DMS53 treated with DMSO at 0.1 percent for 48 hours (cell line): Measurements from ENCODE around the gene WASF2.
"Not testable (repeated sequence)": the region's sequence is repeated elsewhere in the genome, so short reads cannot be mapped to it uniquely, and the experiment has no call there.

Experiments
- DNase-seq: peaks from one replicate; lab custom pipeline; 2025; ENCODE audit not compliant: unreplicated experiment; lab: John Stamatoyannopoulos, UW

Gene WASF2

DNA sequence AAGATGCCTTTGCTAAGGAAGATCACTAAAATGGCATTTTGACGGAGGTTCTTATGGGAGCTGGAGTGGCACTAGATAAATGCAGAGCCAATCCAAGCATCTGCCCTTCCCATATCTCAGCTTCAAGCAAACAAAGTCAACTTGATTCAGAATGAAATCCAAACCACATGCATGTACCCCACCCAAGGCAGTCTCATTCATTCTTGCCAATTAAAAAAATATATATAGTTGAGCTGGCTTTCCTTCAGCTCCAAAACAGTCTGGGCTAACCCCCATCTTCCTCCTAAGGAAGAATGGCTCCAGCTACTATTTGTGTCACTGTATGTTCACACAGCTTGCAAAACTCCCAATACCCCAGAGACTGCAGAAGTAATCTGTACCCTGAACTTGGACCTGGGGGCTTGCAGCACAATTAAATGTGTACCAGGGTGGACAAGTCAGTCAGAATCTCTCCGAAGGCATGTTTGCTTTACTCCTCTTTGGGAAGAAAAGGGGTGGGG lies 62.1 kb downstream of the WASF2 start:
- no peak for DNase-seq

DNA sequence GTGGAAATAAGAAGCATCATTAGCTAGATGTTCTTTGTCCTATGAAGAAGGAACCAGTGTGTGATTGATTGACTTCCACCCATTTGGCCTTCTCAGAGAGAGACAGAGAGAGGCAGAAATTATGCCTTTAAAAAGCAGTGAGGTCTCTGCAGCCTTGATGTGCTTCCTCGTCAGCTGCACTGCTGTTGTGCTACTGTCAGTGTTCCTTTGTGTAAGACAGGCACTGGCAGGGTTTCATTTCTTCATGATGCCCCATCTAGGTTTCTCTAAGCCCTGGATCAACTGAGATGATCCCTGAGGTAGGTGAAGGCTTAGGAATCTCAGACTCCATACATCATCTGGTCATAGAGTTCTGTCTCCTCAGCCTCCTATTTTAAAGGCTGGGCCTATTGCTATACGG lies 62.6 kb downstream of the WASF2 start:
- DNase-seq: no peak

DNA sequence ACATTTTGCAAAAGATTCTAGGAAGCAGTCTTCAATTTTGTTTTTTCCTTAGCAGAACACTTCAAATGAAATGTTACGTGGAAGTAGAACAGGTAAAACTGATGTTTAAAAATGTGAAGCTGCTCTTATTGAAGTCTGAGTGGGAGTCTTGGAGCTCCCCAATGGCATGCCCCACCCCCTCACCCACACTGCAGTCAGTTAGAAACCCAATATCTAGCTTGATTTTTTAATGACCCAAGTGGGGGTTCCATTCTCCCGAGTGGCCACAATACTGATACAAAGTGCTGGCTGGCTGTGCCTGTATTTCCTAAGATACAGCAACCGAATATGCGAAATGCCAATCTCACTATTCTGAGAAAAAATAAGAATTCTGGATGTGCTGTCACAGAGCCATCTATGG lies 66.3 kb downstream of the WASF2 start:
- DNase-seq: no peak

DNA sequence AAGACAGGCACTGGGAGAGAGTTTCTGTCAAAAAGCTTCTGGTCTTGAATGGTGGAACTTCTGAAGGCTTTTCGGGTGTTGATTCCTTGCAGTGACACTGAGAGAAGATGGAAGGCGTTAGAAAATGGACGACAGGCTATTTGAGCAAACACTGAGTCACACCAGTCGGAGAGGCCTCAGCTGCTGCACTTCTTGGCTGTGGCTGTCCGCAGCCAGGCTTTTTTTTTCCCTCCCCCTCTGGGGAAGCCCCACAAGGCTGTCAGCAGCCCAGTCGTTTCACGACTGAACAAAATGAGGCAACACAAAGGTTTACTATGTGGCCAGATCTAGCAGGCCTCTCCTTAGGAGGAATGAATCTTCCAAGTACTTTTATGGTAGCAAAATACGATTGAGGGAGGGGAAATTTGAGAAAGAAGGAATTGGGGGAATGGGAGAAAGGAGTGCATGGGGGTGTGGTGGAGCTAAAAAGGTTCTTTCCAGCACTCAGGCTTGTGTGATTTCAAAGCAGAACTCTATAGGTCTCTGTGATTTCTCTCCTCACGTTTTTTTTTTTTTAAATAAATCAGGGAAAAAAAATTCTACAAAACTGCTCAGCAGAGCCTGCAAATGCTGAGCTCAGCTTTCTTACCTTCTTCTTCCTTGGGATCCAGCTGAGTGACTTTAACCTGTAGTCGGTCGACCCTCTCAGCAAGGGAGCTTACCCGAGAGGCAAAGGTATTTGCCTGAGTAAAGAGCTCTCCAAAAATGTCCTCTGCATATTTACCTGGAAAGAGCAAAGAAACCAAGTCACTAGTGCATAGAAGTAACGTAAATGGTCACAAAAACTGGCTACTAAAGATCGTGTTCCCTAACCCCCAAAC lies 71.4 kb downstream of the WASF2 start:
- peak; percentile 85 for DNase-seq

DNA sequence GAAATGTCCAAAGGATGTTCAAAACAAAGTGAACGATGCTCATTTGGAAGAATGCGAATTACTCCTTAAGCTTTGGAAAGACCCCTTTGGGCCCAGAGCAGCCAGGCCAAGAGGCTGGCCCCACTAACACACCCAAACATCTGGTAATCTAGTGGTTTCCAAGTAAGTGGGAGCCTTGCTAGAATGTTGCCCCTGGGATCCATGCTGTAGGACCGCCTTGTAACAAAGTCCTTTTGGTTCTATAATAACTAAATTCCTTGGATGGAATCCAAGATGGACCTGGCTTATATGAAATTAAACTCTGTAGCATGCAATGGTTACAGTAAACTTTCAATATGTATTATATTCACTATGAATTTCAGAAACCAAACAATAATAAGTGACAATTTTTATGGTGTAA lies 72.3 kb downstream of the WASF2 start:
- no peak for DNase-seq

DNA sequence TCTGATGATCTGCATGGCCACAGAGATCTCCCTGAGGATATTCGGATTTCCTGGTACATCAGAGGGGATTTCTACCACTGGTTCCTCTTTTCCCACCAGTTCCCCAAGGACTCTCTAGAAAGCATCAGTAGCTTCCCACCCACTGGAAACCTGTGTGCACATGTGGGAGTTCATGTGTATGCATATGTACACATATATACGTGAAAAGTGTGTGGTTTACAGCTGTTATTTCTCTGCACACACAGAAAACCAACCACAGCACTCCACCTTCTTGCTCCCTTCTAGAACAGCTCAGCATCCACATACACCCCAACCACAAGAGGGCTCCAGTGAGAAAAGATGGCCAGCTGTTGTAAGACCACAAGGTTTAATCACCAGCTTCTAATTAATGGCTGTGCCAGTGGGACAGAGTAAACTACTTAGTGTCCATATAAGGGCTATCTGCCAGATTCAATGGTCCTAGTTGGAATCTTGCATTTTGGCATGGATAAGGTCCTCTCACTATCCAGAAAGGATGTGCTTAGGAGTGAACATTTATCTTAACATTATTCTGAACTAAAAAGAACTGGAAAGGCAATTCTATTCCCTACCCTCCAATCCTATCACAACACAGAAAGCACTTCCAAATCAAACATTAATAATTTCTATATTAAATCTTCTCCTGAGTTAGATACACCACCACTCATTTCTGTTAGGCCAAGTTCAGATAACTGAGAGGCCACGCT lies 73.4 kb downstream of the WASF2 start:
- DNase-seq: peak; percentile 13

DNA sequence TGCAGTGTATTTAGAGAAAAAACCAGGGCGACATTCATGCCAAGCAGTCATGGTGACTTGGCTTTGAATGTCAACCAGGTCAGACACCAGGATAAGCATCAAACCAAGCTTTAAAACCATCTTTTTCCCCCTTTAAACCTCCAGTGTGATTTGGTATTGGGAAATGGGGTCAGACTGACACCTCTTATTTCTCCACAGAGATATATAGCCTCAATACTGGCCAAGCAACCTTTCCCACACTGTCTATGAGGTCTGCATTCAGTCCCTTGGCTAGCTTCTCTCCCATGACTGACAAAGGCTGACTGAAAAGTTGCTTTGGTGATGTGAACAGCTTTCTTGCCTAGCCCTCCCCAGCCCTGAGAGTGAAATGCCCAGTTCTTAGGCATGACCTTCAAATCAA lies 75.9 kb downstream of the WASF2 start:
- no peak for DNase-seq

DNA sequence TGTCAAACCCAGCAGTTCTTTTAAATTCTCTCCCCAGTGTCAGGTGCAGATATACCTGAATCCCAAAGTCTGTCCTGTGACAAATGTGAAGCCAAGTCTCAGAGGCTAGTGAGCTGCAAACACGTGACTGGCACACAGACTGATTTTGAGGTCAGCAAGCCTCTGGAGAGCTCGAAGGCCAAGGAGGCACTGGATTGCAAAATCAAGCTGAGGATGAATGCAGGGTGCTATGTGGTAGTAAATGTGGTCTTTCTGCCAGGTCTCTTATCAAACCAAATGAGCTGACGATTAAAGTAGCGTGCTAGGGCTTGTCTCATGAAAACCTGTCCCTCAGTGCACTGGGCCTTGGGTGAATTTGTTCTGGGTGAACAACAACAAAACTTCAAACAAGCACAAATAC lies 77.0 kb downstream of the WASF2 start:
- no peak for DNase-seq

DNA sequence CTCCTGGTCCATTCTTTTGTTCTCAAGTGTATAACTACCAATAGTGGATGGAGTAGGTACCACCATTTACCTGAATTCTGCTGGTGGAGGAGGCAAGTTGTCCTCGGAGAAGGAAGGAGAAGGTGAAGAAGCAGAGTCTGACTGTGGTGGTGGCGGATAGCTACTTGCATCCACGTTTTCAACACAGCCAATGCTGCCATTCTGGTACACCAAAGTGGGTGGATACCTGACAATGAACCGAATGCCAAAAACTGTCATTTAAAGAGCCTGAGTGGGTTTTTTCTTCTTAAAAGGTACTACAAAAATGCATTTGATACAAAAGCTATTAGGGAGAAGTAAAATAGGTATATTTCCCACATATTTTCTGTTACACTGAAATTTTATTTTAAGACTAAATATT lies 77.5 kb downstream of the WASF2 start:
- no peak for DNase-seq

DNA sequence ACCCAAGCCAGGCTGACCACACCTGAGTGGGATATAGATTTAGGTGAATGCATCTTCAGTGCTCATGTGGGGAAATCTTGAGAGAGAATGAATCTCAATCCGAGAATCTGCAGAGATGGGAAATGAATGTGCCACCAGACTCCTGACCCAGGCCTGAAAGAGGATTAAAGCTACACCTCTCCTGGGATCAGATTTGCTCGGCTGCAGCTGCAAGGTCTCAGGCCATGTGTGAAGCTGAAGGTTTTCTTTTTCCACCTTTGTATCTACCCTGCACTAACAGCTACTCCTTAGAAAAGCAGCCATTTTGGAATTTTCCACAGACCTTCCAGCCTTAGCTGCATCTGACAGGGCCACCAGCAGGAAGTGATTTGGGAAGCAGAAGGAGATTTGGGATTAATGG lies 79.3 kb downstream of the WASF2 start:
- no peak for DNase-seq

DNA sequence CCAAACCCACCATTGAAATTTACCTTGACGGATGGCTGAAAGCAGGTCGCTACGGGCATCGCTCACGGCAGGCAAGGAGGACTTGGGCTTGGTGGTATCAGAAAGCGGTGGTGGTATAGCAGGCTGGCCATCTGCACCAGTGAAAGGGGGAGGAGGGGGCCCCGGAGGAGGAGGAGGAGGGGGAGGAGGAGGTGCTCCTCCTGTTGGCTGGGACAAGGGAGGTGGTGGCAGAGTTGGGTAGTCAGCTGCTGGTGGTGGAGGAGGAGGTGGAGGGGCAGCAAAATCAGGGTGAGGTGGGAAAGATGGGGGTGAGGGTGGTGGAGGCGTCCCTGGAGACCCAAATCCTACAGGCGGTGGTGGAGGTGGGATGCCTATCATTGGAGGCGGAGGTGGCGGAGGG lies 80.3 kb downstream of the WASF2 start:
- no peak for DNase-seq

DNA sequence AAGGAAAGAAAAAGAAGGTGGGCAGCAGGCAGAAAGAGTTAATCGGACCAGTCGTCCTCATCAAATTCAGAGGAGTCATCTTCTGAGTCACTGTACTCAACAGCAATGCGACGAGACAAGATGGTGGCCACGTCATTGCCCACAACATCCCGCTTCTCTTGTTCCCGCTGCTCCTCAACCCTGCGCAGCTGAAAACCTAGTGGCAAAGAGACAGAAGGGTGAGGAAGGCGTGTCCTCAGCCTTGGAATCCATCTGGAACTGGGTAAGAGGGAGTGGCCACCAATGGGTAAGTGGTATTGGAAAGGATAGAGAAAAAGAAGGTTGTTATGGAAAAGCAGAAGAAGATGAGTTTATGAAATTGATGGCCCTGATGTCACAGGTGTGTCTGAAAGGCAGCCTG lies 81.8 kb downstream of the WASF2 start:
- DNase-seq: no peak

DNA sequence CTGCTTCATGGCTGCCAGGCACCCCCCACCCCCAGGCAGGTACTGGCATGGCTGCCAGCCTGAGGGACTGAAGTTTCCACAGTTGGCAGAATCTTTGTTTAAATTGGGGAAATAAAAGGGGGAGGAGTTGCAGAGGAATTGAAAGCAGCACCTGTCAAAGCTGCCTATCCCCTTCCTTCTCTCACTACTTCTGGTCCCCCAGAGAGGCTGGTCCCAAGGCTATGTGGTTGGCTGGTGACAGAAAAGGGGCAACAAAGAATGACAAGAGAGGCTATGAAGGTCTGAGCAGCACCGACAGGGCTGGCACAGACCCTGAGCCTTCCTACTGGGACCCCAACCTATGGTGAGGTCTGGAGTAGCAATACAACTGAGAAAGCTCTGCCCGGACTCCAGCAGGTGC lies 83.2 kb downstream of the WASF2 start:
- DNase-seq: not testable (repeated sequence)

DNA sequence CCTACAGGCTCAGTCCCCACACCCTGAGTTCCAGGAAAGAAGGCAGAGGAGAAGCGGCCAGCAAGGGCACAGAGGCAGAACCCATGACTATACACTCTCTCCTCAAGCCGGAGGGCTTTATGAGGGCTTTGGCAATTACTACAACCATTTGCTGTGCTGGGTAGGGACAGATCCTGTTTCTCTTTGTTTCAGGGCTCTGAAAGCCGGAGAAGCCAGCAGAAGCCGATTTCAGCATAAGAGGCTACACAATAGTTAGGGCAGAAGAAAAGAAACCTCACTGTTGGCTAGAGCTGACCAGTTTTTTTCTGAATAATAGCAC lies 83.6 kb downstream of the WASF2 start:
- no peak for DNase-seq

DNA sequence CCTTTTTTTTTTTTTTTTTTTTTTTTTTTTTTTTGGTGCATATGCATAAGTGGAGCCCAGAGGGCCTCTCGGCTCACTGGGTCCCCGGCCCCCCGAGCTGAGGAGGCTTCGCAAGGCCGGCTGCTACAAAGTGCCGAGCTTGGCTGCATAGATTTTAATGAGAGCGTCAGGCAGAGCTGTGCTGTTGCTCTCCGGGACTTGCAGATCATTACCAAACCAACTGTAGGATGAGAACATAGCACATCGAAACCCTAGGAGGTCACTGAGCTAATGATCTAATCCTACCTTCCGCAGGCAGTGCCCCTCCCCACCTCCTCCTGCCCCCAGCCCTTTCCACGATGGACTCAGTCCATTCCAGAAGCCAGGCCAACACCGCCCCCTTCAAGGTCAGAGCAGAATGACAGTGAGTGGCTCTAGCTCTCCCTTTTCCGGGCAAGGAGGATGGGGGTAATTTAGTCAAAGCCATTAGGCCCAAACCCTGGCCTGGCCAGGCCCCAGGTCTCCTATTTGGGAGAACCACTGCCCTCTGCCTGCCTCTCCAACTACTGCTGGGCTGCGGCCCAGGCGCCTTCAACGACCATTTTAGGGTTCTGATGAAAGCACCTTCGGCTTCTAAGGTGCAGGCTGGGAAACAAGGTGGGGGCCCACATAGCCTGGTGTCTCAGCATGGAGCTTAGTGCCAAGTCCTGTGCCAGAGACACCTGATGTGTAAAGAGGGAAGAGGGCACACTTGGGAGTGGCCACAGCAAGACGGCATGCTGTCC lies 84.2 kb downstream of the WASF2 start:
- DNase-seq: not testable (repeated sequence)

DNA sequence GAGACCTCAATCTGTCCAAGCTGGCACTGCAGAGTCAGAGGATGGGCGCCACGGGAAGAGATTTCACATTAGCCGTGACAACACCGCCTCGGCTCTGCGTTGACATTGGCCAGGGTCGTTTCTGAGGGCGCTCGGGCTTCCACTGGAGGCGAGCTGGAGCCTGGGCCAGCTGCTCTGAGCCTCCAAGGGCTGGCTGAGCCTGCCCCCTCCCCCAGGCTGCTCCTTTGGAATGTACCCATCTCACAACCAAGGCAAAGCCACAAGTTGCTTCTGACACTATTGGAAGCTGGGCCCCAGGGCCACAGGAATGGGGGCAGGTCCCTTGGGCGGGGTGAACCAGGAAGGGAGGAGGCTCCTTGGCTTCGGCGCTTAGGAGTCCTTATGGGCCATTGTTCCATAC lies 84.9 kb downstream of the WASF2 start:
- DNase-seq: no peak

DNA sequence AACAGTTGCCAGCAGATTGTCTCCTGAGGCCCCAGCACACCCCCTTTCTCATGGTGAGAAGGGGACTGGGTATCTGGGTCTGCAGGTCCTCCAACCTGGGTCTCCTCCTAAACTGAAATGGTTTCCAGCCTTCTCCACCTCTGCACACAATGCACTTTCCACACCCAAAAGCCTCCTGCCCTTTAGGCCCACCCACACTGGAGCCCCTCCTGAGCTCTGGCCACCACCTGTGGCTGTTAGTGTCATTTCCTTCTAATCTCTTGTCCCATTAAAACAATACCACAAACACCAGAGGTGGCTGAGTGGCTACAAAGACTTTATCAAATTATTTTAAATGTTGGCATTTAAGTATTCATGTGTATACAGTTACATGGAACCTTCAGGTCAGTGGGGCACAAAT lies 86.0 kb downstream of the WASF2 start:
- DNase-seq: no peak

DNA sequence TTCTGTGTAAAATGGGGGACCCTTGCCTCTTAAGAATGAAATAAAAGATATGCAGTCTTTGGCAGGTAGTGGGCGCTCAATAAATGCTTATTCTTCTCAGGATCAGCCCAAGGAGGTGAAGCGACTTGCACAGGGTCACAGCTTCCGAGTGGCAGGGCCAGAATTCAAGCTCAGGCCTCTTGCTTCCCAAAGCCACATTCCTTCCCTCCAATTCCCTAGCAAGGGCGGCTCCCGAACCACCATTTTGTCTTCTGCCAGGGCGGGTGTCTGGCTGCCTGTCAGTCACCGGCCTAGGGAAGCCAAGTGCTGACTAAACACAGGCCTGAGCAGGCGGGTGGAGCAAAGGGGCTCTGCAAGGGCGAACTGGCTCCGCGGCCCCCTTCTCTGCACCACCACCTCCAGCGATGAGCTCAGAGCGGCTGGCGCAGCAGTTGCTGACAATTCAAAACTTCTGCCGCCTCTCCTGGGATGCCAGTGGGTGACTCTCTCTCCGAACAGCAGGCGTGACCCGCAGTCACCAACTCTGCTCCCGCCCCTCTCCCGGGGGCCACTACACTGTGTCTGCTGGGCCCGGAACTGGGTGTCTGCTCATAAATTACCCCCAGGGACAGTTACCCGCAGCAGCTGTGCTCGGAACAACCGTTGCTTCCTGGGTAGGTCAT lies 86.8 kb downstream of the WASF2 start:
- DNase-seq: no peak

DNA sequence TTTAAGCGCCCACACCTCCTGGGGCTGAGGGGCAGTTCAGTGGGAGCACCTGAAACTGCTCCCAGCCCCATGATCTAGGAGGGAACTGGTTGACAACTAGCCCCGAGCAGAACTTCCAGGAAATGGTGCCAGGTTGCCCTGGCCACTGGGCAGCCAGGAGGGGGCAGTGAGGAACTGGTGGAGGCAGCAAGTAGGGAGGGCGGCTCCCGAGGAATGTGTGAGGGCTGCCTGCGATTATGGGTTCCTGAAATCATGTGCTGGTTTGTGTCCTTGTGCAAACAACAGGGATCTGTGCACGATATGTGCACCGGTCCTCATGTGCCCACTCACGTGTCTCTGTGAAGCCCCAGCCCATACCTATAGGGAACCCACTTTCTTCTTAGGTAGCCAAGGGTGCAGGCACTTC lies 87.6 kb downstream of the WASF2 start:
- no peak for DNase-seq

DNA sequence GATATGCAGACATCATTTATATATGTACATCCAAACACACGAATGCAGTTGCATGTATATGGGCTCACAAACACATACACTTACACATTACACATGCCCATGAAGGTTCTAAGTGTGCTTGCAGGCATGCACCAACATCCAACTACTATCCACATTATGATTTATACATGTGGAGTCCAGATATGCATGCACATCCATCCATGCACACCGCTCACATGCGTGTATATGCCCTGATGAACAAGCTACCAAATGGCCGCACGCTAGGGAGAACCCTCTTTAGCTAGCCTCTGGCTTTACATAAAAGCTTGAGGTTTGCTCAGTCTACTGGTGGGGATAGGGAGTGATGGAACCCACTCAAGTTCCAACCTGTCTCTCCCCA lies 89.0 kb downstream of the WASF2 start:
- DNase-seq: no peak
